Stomach smooth muscle (tissue), 2 donors: ENCODE results near the gene ZDHHC9.
"Not testable (repeated sequence)": the region's sequence is repeated elsewhere in the genome, so short reads cannot be mapped to it uniquely, and the experiment has no call there.

Source experiments
- H3K27ac ChIP-seq: one replicate; pipeline ENCODE4 v1.7.0; 2013; ENCODE audit warnings: mild to moderate bottlenecking, low read length, inconsistent platforms
- H3K27me3 ChIP-seq, 2 donors: one replicate each; pipeline ENCODE4 v1.7.0; 2013; ENCODE audit warnings: low read length in 2 of 2; ENCODE audit not compliant: insufficient read depth in 2 of 2, control insufficient read depth in 1 of 2
- H3K36me3 ChIP-seq, 2 donors: one replicate each; pipeline ENCODE4 v1.7.0; 2013; ENCODE audit warnings: low read length in 2 of 2; ENCODE audit not compliant: control insufficient read depth in 2 of 2, insufficient read depth in 2 of 2
- H3K4me1 ChIP-seq: one replicate; pipeline ENCODE4 v1.7.0; 2013; ENCODE audit warnings: low read length; ENCODE audit not compliant: control insufficient read depth, insufficient read depth
- H3K4me3 ChIP-seq, 2 donors: one replicate each; pipeline ENCODE4 v1.7.0; 2013; ENCODE audit warnings: low read length in 2 of 2
- H3K9ac ChIP-seq, 2 donors: one replicate each; pipeline ENCODE4 v1.7.0; 2013; ENCODE audit warnings: low read length in 2 of 2, mild to moderate bottlenecking in 1 of 2
- H3K9me3 ChIP-seq, 2 donors: one replicate each; pipeline ENCODE4 v1.7.0; 2013; ENCODE audit warnings: low read length in 2 of 2; ENCODE audit not compliant: control insufficient read depth in 2 of 2
- donor health status: healthy.
- donor health status: Pancreatic carcinoma.

Gene ZDHHC9

GRCh38 chrX:129843459-129844306 is at the start of gene ZDHHC9:
ZDHHC9 (minus strand) TSS chrX:129843886; CDS start chrX:129841945, 1,941 bp downstream.
- Histone ChIP-seq H3K9me3 (no peaks in the 10 kb centered on the region), H3K27ac (peak within 1 kb of the TSS; percentile 49), H3K4me1 (peaks cover 4% of the 10 kb centered on the region), H3K4me3 (peak within 1 kb of the TSS; percentile 62 to 81), H3K27me3 (peaks cover 0 to 5% of the 10 kb centered on the region in 2 donors), H3K36me3 (no peaks in the 10 kb centered on the region), H3K9ac (peak within 1 kb of the TSS; percentile 47 to 76)

GRCh38 chrX:129877401-129877800 is 33.7 kb upstream of the ZDHHC9 start:
- Histone ChIP-seq H3K4me1 (no peaks in the 10 kb centered on the region), H3K36me3 (no peaks in the 10 kb centered on the region), H3K9me3 (no peaks in the 10 kb centered on the region), H3K9ac (no peak overlapping the region), H3K27ac (no peak overlapping the region), H3K4me3 (no peak overlapping the region), H3K27me3 (peaks cover 0 to 2% of the 10 kb centered on the region in 2 donors)

GRCh38 chrX:129876771-129877305 is 33.2 kb upstream of the ZDHHC9 start:
- no peak overlapping the region for H3K4me3 ChIP-seq
- no peaks in the 10 kb centered on the region for H3K36me3 ChIP-seq
- H3K27me3 ChIP-seq = peaks cover 0 to 5% of the 10 kb centered on the region in 2 donors
- no peak overlapping the region for H3K27ac ChIP-seq
- no peaks in the 10 kb centered on the region for H3K4me1 ChIP-seq
- H3K9ac ChIP-seq = no peak overlapping the region
- H3K9me3 ChIP-seq = no peaks in the 10 kb centered on the region

- Histone ChIP-seq H3K27me3 (peaks cover 0 to 5% of the 10 kb centered on the region in 2 donors), H3K4me1 (no peaks in the 10 kb centered on the region), H3K9ac (no peak overlapping the region), H3K9me3 (no peaks in the 10 kb centered on the region), H3K4me3 (no peak overlapping the region), H3K36me3 (no peaks in the 10 kb centered on the region), H3K27ac (no peak overlapping the region)
These were observed 32.0 kb upstream of the ZDHHC9 start for GRCh38 chrX:129875669-129876068.

GRCh38 chrX:129872524-129872923 is 28.8 kb upstream of the ZDHHC9 start:
- no peaks in the 10 kb centered on the region for H3K9me3 ChIP-seq
- H3K36me3 ChIP-seq = no peaks in the 10 kb centered on the region
- H3K4me1 ChIP-seq = no peaks in the 10 kb centered on the region
- H3K4me3 ChIP-seq = no peak overlapping the region
- H3K27me3 ChIP-seq = peaks cover 0 to 5% of the 10 kb centered on the region in 2 donors
- H3K9ac ChIP-seq = no peak overlapping the region
- no peak overlapping the region for H3K27ac ChIP-seq

GRCh38 chrX:129866321-129866720 is 22.6 kb upstream of the ZDHHC9 start:
- H3K27ac ChIP-seq, H3K4me3 ChIP-seq, H3K36me3 ChIP-seq, H3K9ac ChIP-seq, H3K27me3 ChIP-seq, H3K9me3 ChIP-seq, H3K4me1 ChIP-seq: not testable (repeated sequence)

GRCh38 chrX:129859134-129859533 is 15.4 kb upstream of the ZDHHC9 start:
- H3K36me3 ChIP-seq, H3K27me3 ChIP-seq, H3K9ac ChIP-seq, H3K27ac ChIP-seq, H3K4me3 ChIP-seq, H3K9me3 ChIP-seq, H3K4me1 ChIP-seq: not testable (repeated sequence)

- H3K4me3 ChIP-seq, H3K36me3 ChIP-seq, H3K27me3 ChIP-seq, H3K4me1 ChIP-seq, H3K9ac ChIP-seq, H3K9me3 ChIP-seq, H3K27ac ChIP-seq: not testable (repeated sequence)
These were observed 8.1 kb upstream of the ZDHHC9 start for GRCh38 chrX:129851825-129852224.

- Histone ChIP-seq H3K4me1 (peaks cover 4% of the 10 kb centered on the region), H3K4me3 (no peak overlapping the region), H3K9ac (no peak overlapping the region)
These were observed 3.0 kb upstream of the ZDHHC9 start for GRCh38 chrX:129846716-129847115.

GRCh38 chrX:129845616-129846190 is 2.0 kb upstream of the ZDHHC9 start:
- Histone ChIP-seq H3K4me3 (no peak overlapping the region), H3K9me3 (no peaks in the 10 kb centered on the region), H3K27ac (no peak overlapping the region)

More at GRCh38 chrX:129846716-129847115, 3.0 kb upstream of the ZDHHC9 start:
- Histone ChIP-seq H3K9me3 (no peaks in the 10 kb centered on the region), H3K27ac (no peak overlapping the region), H3K27me3 (peaks cover 0 to 5% of the 10 kb centered on the region in 2 donors), H3K36me3 (no peaks in the 10 kb centered on the region)

GRCh38 chrX:129843209-129843458 is 552 bp downstream of the ZDHHC9 start:
- Histone ChIP-seq H3K9me3 (no peaks in the 10 kb centered on the region), H3K27ac (peak overlapping the region; percentile 49), H3K9ac (peak overlapping the region; percentile 47 to 76), H3K4me3 (peak overlapping the region; percentile 62 to 81), H3K27me3 (peaks cover 0 to 5% of the 10 kb centered on the region in 2 donors), H3K36me3 (no peaks in the 10 kb centered on the region), H3K4me1 (peaks cover 4% of the 10 kb centered on the region)

More at GRCh38 chrX:129845616-129846190, 2.0 kb upstream of the ZDHHC9 start:
- Histone ChIP-seq H3K27me3 (peaks cover 0 to 5% of the 10 kb centered on the region in 2 donors), H3K9ac (no peak overlapping the region), H3K4me1 (peaks cover 4% of the 10 kb centered on the region), H3K36me3 (no peaks in the 10 kb centered on the region)
